ENCODE measurements around the gene ARL15. TPM values are rescaled to one million over a fixed set of nuclear protein-coding genes. Genes with fewer than 3 reads are reported as not detected.

Gene ARL15
- polyA plus RNA-seq, 1 of the 3 experiments (the other 2 are of a cell fraction) = 6.4 TPM

- H4K20me1 ChIP-seq (ENCODE audit: insufficient read depth) = no peaks in the 10 kb centered on the region
- H3F3A ChIP-seq (replicated peaks; ENCODE audit: insufficient read depth) = no peaks in the 10 kb centered on the region
- 87% methylated on average over 4 of the region's 4 CpGs for WGBS (ENCODE audit: low lambda C conversion rate)
- no peak overlapping the region for H2AFZ ChIP-seq (ENCODE audit: low read depth)
- no peaks in the 10 kb centered on the region for H3K9me3 ChIP-seq
- H3K36me3 ChIP-seq (replicated peaks in 1 of 2; ENCODE audit: control insufficient read depth in 1 of 2, insufficient read depth in 2 of 2, low read length in 1 of 2) = no peaks in the 10 kb centered on the region
- H3K79me2 ChIP-seq (ENCODE audit: insufficient read depth) = no peaks in the 10 kb centered on the region
- H3K27ac ChIP-seq (ENCODE audit: low read depth in 2 of 2, low read length in 1 of 2) = no peak overlapping the region
- ChIA-PET CTCF (interaction anchor here (1.1 kb wide), 1 partner anchor 23 kb away, joined by 3 read pairs; no protein-coding TSS in a partner anchor), POLR2A (no interaction called here)
- H3K27me3 ChIP-seq (ENCODE audit: insufficient read depth) = no peaks in the 10 kb centered on the region
- H3K4me2 ChIP-seq = no peak overlapping the region
- no peak for DNase-seq
- TF ChIP-seq GABPA (IDR thresholded peaks at IDR 0.05; ENCODE audit: low read depth) (no peak), EZH2phosphoT487 (IDR thresholded peaks at IDR 0.05; ENCODE audit: borderline replicate concordance, low read depth) (no peak), RFX5 (IDR thresholded peaks at IDR 0.05; ENCODE audit: low read length) (no peak), MAX (IDR thresholded peaks at IDR 0.05; ENCODE audit: low read depth) (no peak), ELF1 (IDR thresholded peaks at IDR 0.05) (no peak), IRF3 (IDR thresholded peaks at IDR 0.05; ENCODE audit: low read depth, low read length) (no peak), TAF1 (IDR thresholded peaks at IDR 0.05; ENCODE audit: borderline replicate concordance, low read depth, low read length) (no peak), MXI1 (IDR thresholded peaks at IDR 0.05; ENCODE audit: low read depth, low read length) (no peak)
- H3K9me2 ChIP-seq = no peaks in the 10 kb centered on the region
- H3K4me1 ChIP-seq (ENCODE audit: control insufficient read depth in 1 of 2, insufficient read depth in 2 of 2, low read depth in 1 of 2, low read length in 1 of 2) = no peaks in the 10 kb centered on the region
- H3K9ac ChIP-seq = no peak overlapping the region
- H3K4me3 ChIP-seq (ENCODE audit: low read depth in 2 of 2, low read length in 1 of 2) = no peak overlapping the region
Observed at GRCh38 chr5:54178991-54179390, 131.4 kb downstream of the ARL15 start.

- Histone ChIP-seq H3K9me3 (no peaks in the 10 kb centered on the region), H2AFZ (ENCODE audit: low read depth) (no peak overlapping the region), H4K20me1 (ENCODE audit: insufficient read depth) (no peaks in the 10 kb centered on the region), H3K27ac (ENCODE audit: low read depth in 2 of 2, low read length in 1 of 2) (no peak overlapping the region), H3K4me2 (no peak overlapping the region), H3K36me3 (replicated peaks in 1 of 2; ENCODE audit: control insufficient read depth in 1 of 2, insufficient read depth in 2 of 2, low read length in 1 of 2) (no peaks in the 10 kb centered on the region), H3K79me2 (ENCODE audit: insufficient read depth) (no peaks in the 10 kb centered on the region), H3K4me1 (ENCODE audit: control insufficient read depth in 1 of 2, insufficient read depth in 2 of 2, low read depth in 1 of 2, low read length in 1 of 2) (no peaks in the 10 kb centered on the region), H3K4me3 (ENCODE audit: low read depth in 2 of 2, low read length in 1 of 2) (no peak overlapping the region), H3K9me2 (no peaks in the 10 kb centered on the region), H3K27me3 (ENCODE audit: insufficient read depth) (no peaks in the 10 kb centered on the region), H3F3A (replicated peaks; ENCODE audit: insufficient read depth) (no peaks in the 10 kb centered on the region), H3K9ac (no peak overlapping the region)
- WGBS (ENCODE audit: low lambda C conversion rate) = 90% methylated on average over 5 of the region's 5 CpGs
- CTCF ChIA-PET = interaction anchor here (1.1 kb wide), 1 partner anchor 23 kb away, joined by 3 read pairs; no protein-coding TSS in a partner anchor
- POLR2A ChIA-PET = no interaction called here
- no peak for DNase-seq
- TF ChIP-seq YY1 (IDR thresholded peaks at IDR 0.05; ENCODE audit: low read depth) = no peak
- TF ChIP-seq CTCF (IDR thresholded peaks at IDR 0.05) = no peak
- no peak for TF ChIP-seq USF2 (IDR thresholded peaks at IDR 0.05; ENCODE audit: borderline replicate concordance, low read depth, low read length)
- TF ChIP-seq TCF12 (IDR thresholded peaks at IDR 0.05) = no peak
- TF ChIP-seq NRF1 (IDR thresholded peaks at IDR 0.05; ENCODE audit: low read depth, low read length) = no peak
- no peak for TF ChIP-seq FOXJ3 (CRISPR knock-in tag; IDR thresholded peaks at IDR 0.05)
- TF ChIP-seq JUND (IDR thresholded peaks at IDR 0.05) = no peak
- no peak for TF ChIP-seq TEAD4 (IDR thresholded peaks at IDR 0.05; ENCODE audit: borderline replicate concordance, insufficient read depth)
- no peak for TF ChIP-seq SMC3 (IDR thresholded peaks at IDR 0.05; ENCODE audit: low read depth, low read length)
Observed at GRCh38 chr5:54178207-54178606, 132.2 kb downstream of the ARL15 start.

Measured in SK-N-SH (cell line).